GM23338 (cell line): Measurements from ENCODE around the gene PARD3. TPM values are rescaled to one million over a fixed set of nuclear protein-coding genes. Genes with fewer than 3 reads are reported as not detected.
A peak's percentile ranks its signal among the peaks of the same experiment; 100 is the strongest.

ENCODE experiments used
- ATAC-seq: fragments of 200-7000 bp; cut with Tn5 transposase; 3 replicates; pipeline ENCODE4 v1.9.1; 2020
- DNase-seq: peaks from one replicate; pipeline ENCODE4 v3.0.0-alpha.2; 2015; ENCODE audit warnings: low spot score
- H2AFZ ChIP-seq: fragments of 200-600 bp; sonication (generic); 2 replicates; pipeline ENCODE4 v1.8.0; 2016; ENCODE audit warnings: antibody characterized with exemption, mild to moderate bottlenecking, moderate library complexity
- H3F3A ChIP-seq: fragments of 200-600 bp; sonication (generic); replicated peaks from 2 replicates; pipeline ENCODE4 v1.8.0; 2017; ENCODE audit warnings: antibody characterized with exemption, mixed run types, low read depth
- H3K27ac ChIP-seq: fragments of 200-600 bp; sonication (generic); 2 replicates; pipeline ENCODE4 v1.6.1; 2016; ENCODE audit warnings: low read depth
- H3K27me3 ChIP-seq: fragments of 200-600 bp; sonication (generic); 2 replicates; pipeline ENCODE4 v1.8.0; 2016; ENCODE audit warnings: mild to moderate bottlenecking, mixed run types, moderate library complexity; ENCODE audit not compliant: insufficient read depth
- H3K36me3 ChIP-seq: fragments of 200-600 bp; sonication (generic); 2 replicates; pipeline ENCODE4 v1.8.0; 2016; ENCODE audit warnings: mild to moderate bottlenecking; ENCODE audit not compliant: insufficient read depth
- H3K4me1 ChIP-seq: fragments of 200-600 bp; sonication (generic); 2 replicates; pipeline ENCODE4 v1.8.0; 2016; ENCODE audit warnings: mild to moderate bottlenecking, moderate library complexity; ENCODE audit not compliant: insufficient read depth
- H3K4me2 ChIP-seq: fragments of 200-600 bp; sonication (generic); 2 replicates; pipeline ENCODE4 v1.7.1; 2017; ENCODE audit warnings: mixed run types
- H3K4me3 ChIP-seq: fragments of 200-600 bp; sonication (generic); 2 replicates; pipeline ENCODE4 v1.6.1; 2016; ENCODE audit warnings: mixed run types
- H3K79me2 ChIP-seq: fragments of 200-600 bp; sonication (generic); replicated peaks from 2 replicates; pipeline ENCODE4 v1.8.0; 2017; ENCODE audit warnings: mild to moderate bottlenecking; ENCODE audit not compliant: insufficient read depth
- H3K9me2 ChIP-seq: fragments of 200-600 bp; sonication (generic); 2 replicates; pipeline ENCODE4 v1.8.0; 2017; ENCODE audit not compliant: insufficient read depth
- H4K20me1 ChIP-seq: fragments of 200-600 bp; sonication (generic); replicated peaks from 2 replicates; pipeline ENCODE4 v1.8.0; 2017; ENCODE audit warnings: mild to moderate bottlenecking; ENCODE audit not compliant: insufficient read depth
- H3K27ac Mint-ChIP-seq: 2 replicates; pipeline ENCODE4 v1.8.0; 2020; ENCODE audit warnings: inconsistent platforms, mild to moderate bottlenecking, moderate library complexity, mixed read lengths
- H3K27me3 Mint-ChIP-seq: 3 replicates; pipeline ENCODE4 v1.8.0; 2022; ENCODE audit warnings: low read depth, mild to moderate bottlenecking, moderate library complexity, mixed read lengths, inconsistent platforms; ENCODE audit not compliant: insufficient read depth, poor library complexity
- H3K36me3 Mint-ChIP-seq: 3 replicates; pipeline ENCODE4 v1.8.0; 2021; ENCODE audit warnings: low read depth, mild to moderate bottlenecking, inconsistent platforms, moderate library complexity, mixed read lengths
- H3K4me1 Mint-ChIP-seq: 3 replicates; pipeline ENCODE4 v1.8.0; 2020; ENCODE audit warnings: mild to moderate bottlenecking, inconsistent platforms, mixed read lengths
- H3K4me3 Mint-ChIP-seq: 3 replicates; pipeline ENCODE4 v1.8.0; 2021; ENCODE audit warnings: moderate library complexity, mild to moderate bottlenecking, inconsistent platforms, mixed read lengths
- H3K9me3 Mint-ChIP-seq: 3 replicates; pipeline ENCODE4 v1.8.0; 2020; ENCODE audit warnings: moderate library complexity, mild to moderate bottlenecking, inconsistent platforms, mixed read lengths
- EZH2 ChIP-seq: fragments of 200-600 bp; sonication (generic); IDR thresholded peaks from one replicate; pipeline ENCODE4 v1.8.0; 2017; ENCODE audit warnings: antibody characterized with exemption, mild to moderate bottlenecking, low read depth; ENCODE audit not compliant: unreplicated experiment
- POLR2AphosphoS5 ChIP-seq: IDR thresholded peaks from 2 replicates; pipeline ENCODE4 v1.6.1; 2016; ENCODE audit warnings: antibody characterized with exemption, low read depth
- STAT1 ChIP-seq: IDR thresholded peaks from one replicate; pipeline ENCODE4 v1.6.1; 2016; ENCODE audit warnings: antibody characterized with exemption; ENCODE audit not compliant: unreplicated experiment
- polyA plus RNA-seq: library from polyadenylated mRNA; unstranded; fragments of >200 nt; fragmentation: Nextera tagmentation; extraction: Ambion mirVana; gene quantifications from 2 replicates; pipeline ENCODE4 v1.2.1, GENCODE V29; 2016
- total RNA-seq: library from RNA; depleted of rRNA; stranded (reverse); fragments of >200 nt; shearing (Covaris generic); gene quantifications from 2 replicates; pipeline ENCODE4 v1.2.3, GENCODE V29; 2014
- TF ChIP-seq, protein P1 (sequence below): fragments of 250-450 bp; sonication (Bioruptor Pico); IDR thresholded peaks from 2 replicates; pipeline ENCODE4 v1.5.0; 2020; ENCODE audit warnings: mild to moderate bottlenecking, moderate library complexity
- TF ChIP-seq, protein P2 (sequence below): IDR thresholded peaks from 2 replicates; pipeline ENCODE4 v1.6.1; 2016; ENCODE audit warnings: antibody characterized with exemption

The PARD3 gene
- total and polyA plus RNA-seq, 2 experiments from 2014 or later, result 30.2 to 51.4 TPM

DNA sequence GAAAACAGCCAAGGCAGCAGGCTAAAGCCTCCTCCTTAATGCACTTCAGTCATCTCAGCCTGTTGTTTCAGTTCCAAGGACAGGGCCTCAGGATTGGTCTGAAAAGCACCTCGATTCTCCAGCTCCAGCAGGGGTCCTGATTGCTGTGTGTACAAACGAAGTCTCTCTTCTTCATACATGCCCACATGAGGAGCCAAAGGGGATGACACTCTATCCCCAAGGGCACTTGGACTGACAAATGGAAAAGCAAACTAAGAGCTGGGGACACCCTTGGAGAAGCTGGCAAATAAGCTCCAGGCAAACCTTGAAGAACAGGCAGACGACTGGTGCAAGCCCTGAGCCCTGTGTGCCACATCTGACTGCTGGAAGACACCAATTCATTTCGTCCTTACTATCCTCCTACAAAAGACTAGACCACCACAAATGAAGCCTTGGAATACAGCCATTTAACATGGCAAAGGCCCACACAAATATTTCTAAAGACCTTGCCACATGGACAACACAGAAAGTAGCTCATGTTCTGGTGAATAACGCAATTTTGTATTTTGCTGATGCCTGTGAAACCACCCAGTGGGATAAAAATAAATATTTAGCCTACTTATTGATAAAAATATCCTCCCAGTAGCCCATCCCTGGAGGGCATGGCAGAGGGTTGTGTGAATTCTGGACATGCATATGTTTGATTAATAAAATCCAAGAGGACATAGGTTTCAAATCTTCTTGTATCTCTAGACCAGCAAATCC is 61.9 kb downstream of the PARD3 start (continued):
- TF ChIP-seq, protein P1, sequence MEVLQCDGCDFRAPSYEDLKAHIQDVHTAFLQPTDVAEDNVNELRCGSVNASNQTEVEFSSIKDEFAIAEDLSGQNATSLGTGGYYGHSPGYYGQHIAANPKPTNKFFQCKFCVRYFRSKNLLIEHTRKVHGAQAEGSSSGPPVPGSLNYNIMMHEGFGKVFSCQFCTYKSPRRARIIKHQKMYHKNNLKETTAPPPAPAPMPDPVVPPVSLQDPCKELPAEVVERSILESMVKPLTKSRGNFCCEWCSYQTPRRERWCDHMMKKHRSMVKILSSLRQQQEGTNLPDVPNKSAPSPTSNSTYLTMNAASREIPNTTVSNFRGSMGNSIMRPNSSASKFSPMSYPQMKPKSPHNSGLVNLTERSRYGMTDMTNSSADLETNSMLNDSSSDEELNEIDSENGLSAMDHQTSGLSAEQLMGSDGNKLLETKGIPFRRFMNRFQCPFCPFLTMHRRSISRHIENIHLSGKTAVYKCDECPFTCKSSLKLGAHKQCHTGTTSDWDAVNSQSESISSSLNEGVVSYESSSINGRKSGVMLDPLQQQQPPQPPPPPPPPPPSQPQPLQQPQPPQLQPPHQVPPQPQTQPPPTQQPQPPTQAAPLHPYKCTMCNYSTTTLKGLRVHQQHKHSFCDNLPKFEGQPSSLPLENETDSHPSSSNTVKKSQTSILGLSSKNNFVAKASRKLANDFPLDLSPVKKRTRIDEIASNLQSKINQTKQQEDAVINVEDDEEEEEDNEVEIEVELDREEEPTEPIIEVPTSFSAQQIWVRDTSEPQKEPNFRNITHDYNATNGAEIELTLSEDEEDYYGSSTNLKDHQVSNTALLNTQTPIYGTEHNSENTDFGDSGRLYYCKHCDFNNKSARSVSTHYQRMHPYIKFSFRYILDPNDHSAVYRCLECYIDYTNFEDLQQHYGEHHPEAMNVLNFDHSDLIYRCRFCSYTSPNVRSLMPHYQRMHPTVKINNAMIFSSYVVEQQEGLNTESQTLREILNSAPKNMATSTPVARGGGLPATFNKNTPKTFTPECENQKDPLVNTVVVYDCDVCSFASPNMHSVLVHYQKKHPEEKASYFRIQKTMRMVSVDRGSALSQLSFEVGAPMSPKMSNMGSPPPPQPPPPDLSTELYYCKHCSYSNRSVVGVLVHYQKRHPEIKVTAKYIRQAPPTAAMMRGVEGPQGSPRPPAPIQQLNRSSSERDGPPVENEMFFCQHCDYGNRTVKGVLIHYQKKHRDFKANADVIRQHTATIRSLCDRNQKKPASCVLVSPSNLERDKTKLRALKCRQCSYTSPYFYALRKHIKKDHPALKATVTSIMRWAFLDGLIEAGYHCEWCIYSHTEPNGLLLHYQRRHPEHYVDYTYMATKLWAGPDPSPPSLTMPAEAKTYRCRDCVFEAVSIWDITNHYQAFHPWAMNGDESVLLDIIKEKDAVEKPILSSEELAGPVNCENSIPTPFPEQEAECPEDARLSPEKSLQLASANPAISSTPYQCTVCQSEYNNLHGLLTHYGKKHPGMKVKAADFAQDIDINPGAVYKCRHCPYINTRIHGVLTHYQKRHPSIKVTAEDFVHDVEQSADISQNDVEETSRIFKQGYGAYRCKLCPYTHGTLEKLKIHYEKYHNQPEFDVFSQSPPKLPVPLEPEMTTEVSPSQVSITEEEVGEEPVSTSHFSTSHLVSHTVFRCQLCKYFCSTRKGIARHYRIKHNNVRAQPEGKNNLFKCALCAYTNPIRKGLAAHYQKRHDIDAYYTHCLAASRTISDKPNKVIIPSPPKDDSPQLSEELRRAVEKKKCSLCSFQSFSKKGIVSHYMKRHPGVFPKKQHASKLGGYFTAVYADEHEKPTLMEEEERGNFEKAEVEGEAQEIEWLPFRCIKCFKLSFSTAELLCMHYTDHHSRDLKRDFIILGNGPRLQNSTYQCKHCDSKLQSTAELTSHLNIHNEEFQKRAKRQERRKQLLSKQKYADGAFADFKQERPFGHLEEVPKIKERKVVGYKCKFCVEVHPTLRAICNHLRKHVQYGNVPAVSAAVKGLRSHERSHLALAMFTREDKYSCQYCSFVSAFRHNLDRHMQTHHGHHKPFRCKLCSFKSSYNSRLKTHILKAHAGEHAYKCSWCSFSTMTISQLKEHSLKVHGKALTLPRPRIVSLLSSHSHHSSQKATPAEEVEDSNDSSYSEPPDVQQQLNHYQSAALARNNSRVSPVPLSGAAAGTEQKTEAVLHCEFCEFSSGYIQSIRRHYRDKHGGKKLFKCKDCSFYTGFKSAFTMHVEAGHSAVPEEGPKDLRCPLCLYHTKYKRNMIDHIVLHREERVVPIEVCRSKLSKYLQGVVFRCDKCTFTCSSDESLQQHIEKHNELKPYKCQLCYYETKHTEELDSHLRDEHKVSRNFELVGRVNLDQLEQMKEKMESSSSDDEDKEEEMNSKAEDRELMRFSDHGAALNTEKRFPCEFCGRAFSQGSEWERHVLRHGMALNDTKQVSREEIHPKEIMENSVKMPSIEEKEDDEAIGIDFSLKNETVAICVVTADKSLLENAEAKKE (CRISPR knock-in tag), result no peak
- TF ChIP-seq STAT1, result no peak

DNA sequence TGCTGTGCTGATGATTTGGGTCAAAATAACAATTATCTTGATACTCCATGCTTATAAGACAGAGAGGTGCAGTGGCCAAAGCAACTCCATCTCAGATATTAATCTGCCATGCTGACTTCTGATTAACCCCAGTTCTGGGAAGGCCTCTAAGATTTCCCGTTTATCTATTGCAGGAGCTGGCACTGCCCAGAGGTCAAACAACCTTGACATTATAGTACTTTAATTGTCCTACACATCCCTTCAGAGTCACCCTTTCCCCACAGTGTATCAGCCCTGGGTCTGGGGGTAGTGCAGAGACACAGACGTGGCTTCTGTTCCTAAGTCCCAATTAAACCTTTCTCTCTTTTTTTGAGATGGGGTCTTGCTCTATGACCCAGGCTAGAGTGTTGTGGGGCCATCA is 63.8 kb downstream of the PARD3 start:
- Histone ChIP-seq H3F3A (no peaks in the 10 kb centered on the region), H3K9me2 (no peaks in the 10 kb centered on the region), H3K4me1 (peaks cover 19% of the 10 kb centered on the region), H3K27ac (no peak overlapping the region), H3K4me2 (no peak overlapping the region), H4K20me1 (peaks cover 30% of the 10 kb centered on the region), H3K79me2 (peaks cover 98% of the 10 kb centered on the region), H3K27me3 (no peaks in the 10 kb centered on the region), H2AFZ (no peak overlapping the region), H3K4me3 (no peak overlapping the region), H3K36me3 (no peaks in the 10 kb centered on the region)
- Mint-ChIP-seq H3K27ac (peak overlapping the region; percentile 36; the same call in 1 of the 2 replicates), H3K27me3 (no peaks in the 10 kb centered on the region), H3K9me3 (no peaks in the 10 kb centered on the region; the same call in 2 of the 3 replicates), H3K4me1 (peaks cover 29% of the 10 kb centered on the region), H3K36me3 (no peaks in the 10 kb centered on the region), H3K4me3 (no peak overlapping the region)
- ATAC-seq (no peak), DNase-seq (no peak)
- TF ChIP-seq, protein P2, sequence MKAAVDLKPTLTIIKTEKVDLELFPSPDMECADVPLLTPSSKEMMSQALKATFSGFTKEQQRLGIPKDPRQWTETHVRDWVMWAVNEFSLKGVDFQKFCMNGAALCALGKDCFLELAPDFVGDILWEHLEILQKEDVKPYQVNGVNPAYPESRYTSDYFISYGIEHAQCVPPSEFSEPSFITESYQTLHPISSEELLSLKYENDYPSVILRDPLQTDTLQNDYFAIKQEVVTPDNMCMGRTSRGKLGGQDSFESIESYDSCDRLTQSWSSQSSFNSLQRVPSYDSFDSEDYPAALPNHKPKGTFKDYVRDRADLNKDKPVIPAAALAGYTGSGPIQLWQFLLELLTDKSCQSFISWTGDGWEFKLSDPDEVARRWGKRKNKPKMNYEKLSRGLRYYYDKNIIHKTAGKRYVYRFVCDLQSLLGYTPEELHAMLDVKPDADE, result no peak
- no peak for TF ChIP-seq EZH2
- no peak for TF ChIP-seq POLR2AphosphoS5
- TF ChIP-seq, protein P1 (CRISPR knock-in tag), result no peak
- no peak for TF ChIP-seq STAT1
